HepG2 (cell line): Measurements from ENCODE around the gene CBY2.

ENCODE experiments used
- CHD2 ChIP-seq: IDR thresholded peaks from 2 replicates; pipeline ENCODE4 v1.6.1; 2011; ENCODE audit warnings: low read depth, low read length, improper control_type of control experiment
- IKZF4 ChIP-seq: sonication (generic); formaldehyde crosslinking; IDR thresholded peaks from 2 replicates; pipeline ENCODE4 v1.5.1; 2020; ENCODE audit warnings: borderline replicate concordance, mild to moderate bottlenecking, low read depth, missing genetic modification reagents; ENCODE audit errors: not compliant biosample characterization
- MEIS2 ChIP-seq: sonication (generic); formaldehyde crosslinking; IDR thresholded peaks from 2 replicates; pipeline ENCODE4 v1.9.0; 2021; ENCODE audit warnings: mild to moderate bottlenecking, missing genetic modification reagents
- NFATC3 ChIP-seq: sonication (generic); formaldehyde crosslinking; IDR thresholded peaks from 2 replicates; pipeline ENCODE4 v1.5.1; 2020; ENCODE audit warnings: mild to moderate bottlenecking, missing genetic modification reagents
- NFE2L1 ChIP-seq: sonication (generic); formaldehyde crosslinking; IDR thresholded peaks from 2 replicates; pipeline ENCODE4 v1.4.0; 2020; ENCODE audit warnings: missing genetic modification reagents, mild to moderate bottlenecking, borderline replicate concordance
- PAX8 ChIP-seq: sonication (generic); formaldehyde crosslinking; IDR thresholded peaks from 2 replicates; pipeline ENCODE4 v1.8.0; 2022; ENCODE audit warnings: mild to moderate bottlenecking, missing genetic modification reagents, borderline replicate concordance
- POLR2AphosphoS5 ChIP-seq: IDR thresholded peaks from 2 replicates; pipeline ENCODE4 v1.6.1; 2012; ENCODE audit warnings: low read depth, low read length
- RXRA ChIP-seq: sonication (generic); formaldehyde crosslinking; IDR thresholded peaks from 2 replicates; pipeline ENCODE4 v1.5.1; 2020; ENCODE audit warnings: missing genetic modification reagents
- SATB2 ChIP-seq: sonication (generic); formaldehyde crosslinking; IDR thresholded peaks from 2 replicates; pipeline ENCODE4 v1.5.0; 2020; ENCODE audit warnings: missing genetic modification reagents
- ZNF567 ChIP-seq: sonication (generic); formaldehyde crosslinking; IDR thresholded peaks from 2 replicates; pipeline ENCODE4 v1.8.1; 2023; ENCODE audit warnings: mild to moderate bottlenecking, missing genetic modification reagents, borderline replicate concordance
- ZNF660 ChIP-seq: sonication (generic); formaldehyde crosslinking; IDR thresholded peaks from 2 replicates; pipeline ENCODE4 v1.5.1; 2020; ENCODE audit warnings: mild to moderate bottlenecking, low read depth, missing genetic modification reagents, borderline replicate concordance
- TF ChIP-seq, protein P1 (sequence below): sonication (generic); formaldehyde crosslinking; IDR thresholded peaks from 2 replicates; pipeline ENCODE4 v1.5.0; 2020; ENCODE audit warnings: mild to moderate bottlenecking, missing genetic modification reagents, moderate library complexity

DNA sequence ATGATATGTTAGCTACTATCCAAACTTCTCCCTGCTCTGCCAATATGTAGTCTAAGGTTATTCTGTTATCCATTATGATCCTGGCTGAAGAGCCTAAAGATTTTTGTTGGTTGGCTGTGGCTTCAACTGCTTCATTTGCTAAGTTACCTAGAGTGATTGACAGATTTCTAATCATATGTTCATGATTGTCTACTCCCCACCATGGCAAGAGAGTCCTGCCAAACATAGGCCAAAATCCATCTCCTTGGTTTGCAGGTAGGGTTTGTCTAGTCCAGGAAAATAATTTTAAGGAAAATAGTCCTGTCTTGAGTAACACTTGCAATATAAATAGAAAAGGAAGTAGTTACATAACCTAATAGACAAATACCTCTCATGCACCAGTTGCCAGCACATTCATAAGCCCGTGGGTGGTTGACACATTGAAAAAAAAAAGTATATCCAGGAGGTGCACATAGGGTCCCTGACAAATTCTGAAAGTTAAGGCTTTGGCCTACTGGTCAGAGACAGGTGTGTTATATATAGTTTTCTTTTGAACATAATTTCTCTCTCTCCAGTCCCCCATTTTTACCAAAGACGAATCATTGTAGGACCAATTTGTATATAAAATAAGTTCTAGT is 5.4 kb upstream of the CBY2 start:
- TF ChIP-seq ZNF567 = no peak
- TF ChIP-seq RXRA (CRISPR knock-in tag) = no peak
- no peak for TF ChIP-seq NFATC3 (CRISPR knock-in tag)
- no peak for TF ChIP-seq POLR2AphosphoS5
- TF ChIP-seq IKZF4 (CRISPR knock-in tag) = no peak
- TF ChIP-seq, protein P1, sequence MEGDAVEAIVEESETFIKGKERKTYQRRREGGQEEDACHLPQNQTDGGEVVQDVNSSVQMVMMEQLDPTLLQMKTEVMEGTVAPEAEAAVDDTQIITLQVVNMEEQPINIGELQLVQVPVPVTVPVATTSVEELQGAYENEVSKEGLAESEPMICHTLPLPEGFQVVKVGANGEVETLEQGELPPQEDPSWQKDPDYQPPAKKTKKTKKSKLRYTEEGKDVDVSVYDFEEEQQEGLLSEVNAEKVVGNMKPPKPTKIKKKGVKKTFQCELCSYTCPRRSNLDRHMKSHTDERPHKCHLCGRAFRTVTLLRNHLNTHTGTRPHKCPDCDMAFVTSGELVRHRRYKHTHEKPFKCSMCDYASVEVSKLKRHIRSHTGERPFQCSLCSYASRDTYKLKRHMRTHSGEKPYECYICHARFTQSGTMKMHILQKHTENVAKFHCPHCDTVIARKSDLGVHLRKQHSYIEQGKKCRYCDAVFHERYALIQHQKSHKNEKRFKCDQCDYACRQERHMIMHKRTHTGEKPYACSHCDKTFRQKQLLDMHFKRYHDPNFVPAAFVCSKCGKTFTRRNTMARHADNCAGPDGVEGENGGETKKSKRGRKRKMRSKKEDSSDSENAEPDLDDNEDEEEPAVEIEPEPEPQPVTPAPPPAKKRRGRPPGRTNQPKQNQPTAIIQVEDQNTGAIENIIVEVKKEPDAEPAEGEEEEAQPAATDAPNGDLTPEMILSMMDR = no peak
- TF ChIP-seq NFE2L1 (CRISPR knock-in tag) = no peak
- TF ChIP-seq MEIS2 = no peak
- TF ChIP-seq SATB2 = no peak
- no peak for TF ChIP-seq ZNF660 (CRISPR knock-in tag)
- TF ChIP-seq CHD2 = no peak
- TF ChIP-seq PAX8 (CRISPR knock-in tag) = no peak
